ENCODE results near the gene JMJD6. TPM values are rescaled to one million over a fixed set of nuclear protein-coding genes. Genes with fewer than 3 reads are reported as not detected.

The JMJD6 gene
- total and polyA plus RNA-seq, 8 donors = 9.3 to 47.3 (median 23.0) TPM

GRCh38 chr17:76686538-76687297 lies 39.7 kb downstream of the JMJD6 start:
- TF ChIP-seq CTCF (IDR thresholded peaks at IDR 0.05) (no peak), EP300 (IDR thresholded peaks at IDR 0.05) (no peak), POLR2AphosphoS5 (IDR thresholded peaks at IDR 0.05) (no peak), POLR2A (IDR thresholded peaks at IDR 0.05) (no peak)
- Histone ChIP-seq H3K27ac (peak overlapping the region in 4 of 5 donors; percentile 71 to 89 (median 82)), H3K36me3 (peaks cover 0 to 33% (median 16%) of the 10 kb centered on the region in 4 donors), H3K9me3 (no peaks in the 10 kb centered on the region), H3K4me3 (no peak overlapping the region), H3K27me3 (no peaks in the 10 kb centered on the region), H3K4me1 (peaks cover 25 to 93% (median 58%) of the 10 kb centered on the region in 4 donors)
- 69 to 80% (median 75%) methylated on average over 15 of the region's 15 CpGs for WGBS, 5 donors
- DNase-seq = peak in 1 of 2 donors; percentile 50
- intact Hi-C loops (cut with DNase I; ENCODE audit: low total_unique reads) = no loop called here

GRCh38 chr17:76685846-76686245 lies 40.6 kb downstream of the JMJD6 start:
- no peak for TF ChIP-seq POLR2AphosphoS5 (IDR thresholded peaks at IDR 0.05)
- no peaks in the 10 kb centered on the region for H3K9me3 ChIP-seq
- H3K36me3 ChIP-seq = peaks cover 0 to 36% (median 16%) of the 10 kb centered on the region in 4 donors
- peak overlapping the region in 3 of 5 donors; percentile 15 to 89 (median 84) for H3K27ac ChIP-seq
- WGBS, 5 donors = 72 to 86% (median 81%) methylated on average over 8 of the region's 8 CpGs
- no peak overlapping the region for H3K4me3 ChIP-seq
- H3K4me1 ChIP-seq = peaks cover 28 to 93% (median 58%) of the 10 kb centered on the region in 4 donors
- no peak for DNase-seq
- no peaks in the 10 kb centered on the region for H3K27me3 ChIP-seq
- intact Hi-C loops (cut with DNase I; ENCODE audit: low total_unique reads) = no loop called here

- peak overlapping the region in 3 of 5 donors; percentile 15 to 89 (median 28) for H3K27ac ChIP-seq
- TF ChIP-seq CTCF (IDR thresholded peaks at IDR 0.05) = no peak
- no peak for TF ChIP-seq POLR2AphosphoS5 (IDR thresholded peaks at IDR 0.05)
- TF ChIP-seq POLR2A (IDR thresholded peaks at IDR 0.05) = no peak
- no peak for TF ChIP-seq EP300 (IDR thresholded peaks at IDR 0.05)
- H3K4me3 ChIP-seq = no peak overlapping the region
- no peak for DNase-seq
- H3K4me1 ChIP-seq = peaks cover 28 to 94% (median 59%) of the 10 kb centered on the region in 4 donors
- no peaks in the 10 kb centered on the region for H3K9me3 ChIP-seq
- WGBS, 5 donors = 82 to 93% (median 88%) methylated on average over 12 of the region's 12 CpGs
- intact Hi-C loops (cut with DNase I; ENCODE audit: low total_unique reads) = no loop called here
- no peaks in the 10 kb centered on the region for H3K27me3 ChIP-seq
- peaks cover 0 to 40% (median 19%) of the 10 kb centered on the region in 4 donors for H3K36me3 ChIP-seq
Observed at GRCh38 chr17:76685366-76685765, 41.0 kb downstream of the JMJD6 start.

GRCh38 chr17:76684756-76685155 lies 41.6 kb downstream of the JMJD6 start:
- Histone ChIP-seq H3K27ac (peak overlapping the region in 2 of 5 donors; percentile 28 to 89), H3K36me3 (peaks cover 0 to 42% (median 20%) of the 10 kb centered on the region in 4 donors), H3K27me3 (no peaks in the 10 kb centered on the region), H3K9me3 (no peaks in the 10 kb centered on the region), H3K4me3 (no peak overlapping the region), H3K4me1 (peaks cover 28 to 91% (median 58%) of the 10 kb centered on the region in 4 donors)
- 74 to 91% (median 85%) methylated on average over 6 to 7 of the region's 7 CpGs for WGBS, 5 donors
- intact Hi-C loops (cut with DNase I; ENCODE audit: low total_unique reads) = no loop called here
- no peak for TF ChIP-seq POLR2AphosphoS5 (IDR thresholded peaks at IDR 0.05)
- no peak for TF ChIP-seq POLR2A (IDR thresholded peaks at IDR 0.05)
- TF ChIP-seq CTCF (IDR thresholded peaks at IDR 0.05) = no peak
- no peak for TF ChIP-seq EP300 (IDR thresholded peaks at IDR 0.05)
- no peak for DNase-seq
